H54 (cell line): ENCODE data around the gene CTNNA3.
A peak's percentile ranks its signal among the peaks of the same experiment; 100 is the strongest.

ENCODE experiments used
- DNase-seq: peaks from one replicate; pipeline ENCODE4 v3.0.0; 2011; ENCODE audit warnings: low spot score, mixed read lengths; ENCODE audit not compliant: insufficient read length
- FAIRE-seq: peaks from 3 replicates; lab custom pipeline; 2011; peaks lifted over from hg19 to GRCh38; lab: Jason Lieb, UNC
- POLR2A ChIP-seq: IDR thresholded peaks from 2 replicates; pipeline ENCODE4 v1.6.1; 2011; ENCODE audit warnings: low read depth, mild to moderate bottlenecking, low read length

CTNNA3 gene

GRCh38 chr10:67327626-67328535 lies 368.1 kb downstream of the CTNNA3 start:
- no peak for FAIRE-seq
- no peak for DNase-seq
- no peak for TF ChIP-seq POLR2A

GRCh38 chr10:67319976-67320375 lies 376.0 kb downstream of the CTNNA3 start:
- DNase-seq (no peak), FAIRE-seq (no peak)
- TF ChIP-seq POLR2A: no peak

- DNase-seq (no peak), FAIRE-seq (no peak)
- TF ChIP-seq POLR2A: no peak
Measured at GRCh38 chr10:67308912-67309311, 387.1 kb downstream of the CTNNA3 start.

- no peak for TF ChIP-seq POLR2A
- DNase-seq (peak; percentile 8), FAIRE-seq (peak; percentile 50)
Measured at GRCh38 chr10:67306588-67307205, 389.3 kb downstream of the CTNNA3 start.

DNA sequence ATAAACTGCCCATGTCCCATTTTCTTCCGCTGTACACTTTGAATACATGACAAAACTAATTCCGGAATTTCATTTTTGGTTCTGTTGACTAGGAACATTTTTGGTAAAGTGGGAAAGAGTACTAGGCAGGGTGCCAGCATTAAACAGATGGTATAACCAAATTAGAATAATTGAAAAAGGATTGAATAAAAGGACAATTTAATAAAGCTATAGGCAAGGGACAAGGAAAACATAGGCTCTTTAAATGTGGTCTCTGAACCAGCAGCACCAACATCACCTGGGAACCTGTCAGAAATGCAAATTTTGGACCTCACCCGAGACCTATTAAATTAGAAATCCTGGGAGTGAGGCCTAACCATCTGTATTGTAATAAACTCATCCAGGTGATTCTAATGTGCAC lies 393.3 kb downstream of the CTNNA3 start:
- TF ChIP-seq POLR2A: no peak
- no peak for FAIRE-seq
- DNase-seq: no peak

DNA sequence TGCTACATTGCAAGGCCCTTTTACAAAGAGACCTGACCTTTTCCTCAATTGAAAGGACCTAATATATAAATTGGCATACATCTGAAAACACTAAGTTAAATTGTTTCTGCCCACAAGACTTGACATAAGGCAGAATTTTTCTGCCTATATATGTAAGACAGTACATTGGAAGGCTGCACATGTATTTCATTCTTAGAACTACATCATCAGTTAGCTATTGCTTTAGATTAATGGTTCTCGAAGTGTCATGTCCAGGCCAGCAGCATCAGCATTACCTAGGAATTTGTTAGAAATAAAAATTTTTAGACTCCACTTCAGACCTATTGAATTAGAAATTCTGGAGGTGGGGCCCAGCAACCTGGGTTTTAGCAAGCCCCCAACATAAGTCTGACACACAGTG lies 396.2 kb downstream of the CTNNA3 start:
- FAIRE-seq: no peak
- no peak for DNase-seq
- no peak for TF ChIP-seq POLR2A

- FAIRE-seq (no peak), DNase-seq (no peak)
- TF ChIP-seq POLR2A: no peak
Measured at GRCh38 chr10:67297637-67298181, 398.3 kb downstream of the CTNNA3 start.

GRCh38 chr10:67296926-67297325 lies 399.1 kb downstream of the CTNNA3 start:
- no peak for FAIRE-seq
- no peak for TF ChIP-seq POLR2A
- no peak for DNase-seq

GRCh38 chr10:67288688-67289410 lies 407.1 kb downstream of the CTNNA3 start:
- FAIRE-seq (no peak), DNase-seq (no peak)
- no peak for TF ChIP-seq POLR2A

GRCh38 chr10:67284589-67284988 lies 411.4 kb downstream of the CTNNA3 start:
- no peak for TF ChIP-seq POLR2A
- DNase-seq (no peak), FAIRE-seq (no peak)

DNA sequence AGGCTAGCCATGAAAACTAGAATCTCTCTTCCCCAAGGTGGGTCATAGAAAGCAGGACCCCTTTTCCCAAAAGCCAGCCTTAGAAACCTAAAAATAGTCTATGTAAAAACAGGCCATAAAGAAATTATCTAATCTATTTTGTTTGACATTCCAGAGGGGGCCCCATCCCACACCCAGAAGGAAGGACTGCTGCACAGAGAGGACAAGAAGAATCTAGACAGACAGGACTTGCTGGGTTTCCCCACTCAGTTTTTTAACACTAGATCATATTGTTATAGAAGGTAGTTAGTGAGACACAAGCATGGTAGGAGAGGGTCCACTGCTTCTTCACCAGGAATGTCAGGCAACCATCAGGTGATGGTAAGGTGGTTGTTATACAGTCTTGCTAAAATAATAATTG lies 413.1 kb downstream of the CTNNA3 start:
- no peak for FAIRE-seq
- no peak for DNase-seq
- TF ChIP-seq POLR2A: no peak

DNA sequence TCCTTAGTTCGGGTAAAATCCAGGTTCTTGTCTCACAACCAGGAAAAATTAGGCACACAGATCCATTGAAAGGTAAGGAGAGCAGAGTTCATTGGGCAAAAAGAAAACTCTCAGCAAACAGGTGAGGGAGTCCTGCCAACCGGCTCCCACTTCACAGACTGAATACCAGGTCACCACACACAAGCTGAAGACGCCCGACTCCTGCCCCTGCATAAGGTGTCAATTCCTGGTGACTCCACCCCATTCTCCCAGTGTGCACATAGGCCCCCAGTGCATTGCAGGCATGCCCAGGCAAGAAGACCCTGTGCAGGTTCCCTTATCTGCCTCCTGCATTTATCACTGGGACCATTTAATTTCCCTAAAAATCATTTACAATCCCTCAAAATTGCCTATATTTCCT lies 415.6 kb downstream of the CTNNA3 start:
- DNase-seq: no peak
- FAIRE-seq: no peak
- TF ChIP-seq POLR2A: no peak

- FAIRE-seq (peak; percentile 15), DNase-seq (no peak)
- no peak for TF ChIP-seq POLR2A
Measured at GRCh38 chr10:67277402-67277801, 418.6 kb downstream of the CTNNA3 start.

DNA sequence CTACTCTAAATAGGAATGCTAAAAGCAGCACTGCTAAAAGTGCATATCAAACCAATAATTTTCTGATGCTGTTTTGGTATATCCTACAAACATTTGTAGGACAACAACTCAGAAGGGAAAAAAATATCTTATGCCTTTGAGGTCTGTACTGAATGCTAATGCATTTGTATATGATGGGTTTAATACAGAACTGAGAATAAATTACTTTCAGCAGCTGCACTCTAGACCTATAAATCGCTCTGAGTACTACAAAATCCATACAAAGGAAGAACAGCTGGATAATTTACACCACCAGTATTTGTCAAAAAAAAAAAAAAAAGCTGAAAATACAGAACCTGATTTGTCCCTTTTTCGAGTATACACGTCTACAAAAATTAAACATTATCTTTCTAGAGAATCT lies 426.2 kb downstream of the CTNNA3 start:
- FAIRE-seq (no peak), DNase-seq (no peak)
- TF ChIP-seq POLR2A: no peak

- FAIRE-seq: no peak
- TF ChIP-seq POLR2A: no peak
Measured at GRCh38 chr10:67268146-67268545, 427.8 kb downstream of the CTNNA3 start.

More at GRCh38 chr10:67268146-67268545, 427.8 kb downstream of the CTNNA3 start:
- DNase-seq: no peak
